ENCODE data around the gene ADORA2A. TPM values are rescaled to one million over a fixed set of nuclear protein-coding genes. Genes with fewer than 3 reads are reported as not detected.

The ADORA2A gene
- total RNA-seq, 1 experiment from 2014 or later, result 3.6 TPM

DNA sequence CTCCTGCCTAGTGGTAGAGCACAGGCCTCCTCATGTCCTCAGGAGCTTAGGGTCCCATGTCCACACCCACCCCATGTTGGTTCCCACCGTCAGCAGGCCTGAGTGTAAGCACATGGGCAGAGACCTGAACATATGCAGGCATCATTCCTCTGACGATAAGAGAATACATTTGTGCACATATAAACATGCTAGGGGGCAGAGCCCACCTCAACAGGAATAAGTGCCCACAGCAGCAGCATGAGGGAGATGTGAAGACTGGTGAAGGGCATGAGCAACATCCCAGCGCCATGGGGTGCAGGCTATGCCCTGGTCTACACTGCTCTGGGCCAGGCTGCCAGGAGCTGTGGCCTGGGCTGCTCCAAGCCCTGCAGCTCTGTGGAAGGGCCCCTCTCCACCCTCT, 16.9 kb downstream of the ADORA2A start:
- Histone ChIP-seq H3K36me3 (ENCODE audit: control insufficient read depth in 1 of 2, insufficient read depth in 2 of 2, low read length in 2 of 2) (no peaks in the 10 kb centered on the region), H3K9me3 (ENCODE audit: control insufficient read depth in 1 of 2, insufficient read depth in 1 of 2, low read depth in 1 of 2, low read length in 2 of 2) (no peaks in the 10 kb centered on the region), H3K27me3 (ENCODE audit: insufficient read depth, low read length) (no peaks in the 10 kb centered on the region), H3K9me2 (ENCODE audit: insufficient read depth) (no peaks in the 10 kb centered on the region), H3K27ac (ENCODE audit: low read depth, low read length) (no peak overlapping the region), H4K20me1 (ENCODE audit: insufficient read depth) (no peaks in the 10 kb centered on the region), H3K79me2 (ENCODE audit: insufficient read depth, low read length) (no peaks in the 10 kb centered on the region), H2AFZ (ENCODE audit: low read depth, low read length, poor library complexity, severe bottlenecking) (no peak overlapping the region), H3K9ac (ENCODE audit: low read length) (no peak overlapping the region), H3K4me2 (ENCODE audit: low read length) (no peak overlapping the region), H3K4me3 (replicated peaks in 1 of 2; ENCODE audit: low read depth in 1 of 2, low read length in 2 of 2) (no peak overlapping the region), H3K4me1 (ENCODE audit: control insufficient read depth in 1 of 2, insufficient read depth in 2 of 2, low read length in 2 of 2) (peaks cover 5 to 10% of the 10 kb centered on the region in 2 experiments)
- intact Hi-C loops (cut with micrococcal nuclease), result no loop called here
- ATAC-seq (no peak), DNase-seq (ENCODE audit: low read depth, low spot score) (no peak)
- BruUV-seq (replicated peaks), result no TSS peak
- ChIA-PET CTCF (no interaction called here), RAD21 (ENCODE audit: low non-redundant PET in 1 of 2, low total read pairs in 2 of 2, uncharacterized antibody in 2 of 2, unreplicated experiment in 2 of 2) (no interaction called here), POLR2A (no interaction called here)
- TF ChIP-seq CBX3 (IDR thresholded peaks at IDR 0.05; ENCODE audit: low read depth) (no peak), POLR2A (IDR thresholded peaks at IDR 0.05; ENCODE audit: borderline replicate concordance, extremely low read depth, insufficient read depth, insufficient read length) (no peak), FOSL1 (IDR thresholded peaks at IDR 0.05; ENCODE audit: low read depth) (no peak), ZFX (IDR thresholded peaks at IDR 0.05) (no peak), YY1 (IDR thresholded peaks at IDR 0.05; ENCODE audit: extremely low read depth, insufficient replicate concordance, low read depth, low read length) (no peak), ZBTB33 (IDR thresholded peaks at IDR 0.05; ENCODE audit: extremely low read depth, insufficient replicate concordance, low read length) (no peak), SRF (IDR thresholded peaks at IDR 0.05; ENCODE audit: low read depth) (no peak), EGR1 (IDR thresholded peaks at IDR 0.05; ENCODE audit: low read depth) (no peak), EZH2 (IDR thresholded peaks at IDR 0.05) (no peak), ATF3 (IDR thresholded peaks at IDR 0.05) (no peak), TCF7L2 (IDR thresholded peaks at IDR 0.05; ENCODE audit: borderline replicate concordance, extremely low read depth, insufficient read depth, insufficient read length) (no peak), RAD21 (IDR thresholded peaks at IDR 0.05; ENCODE audit: low read depth) (no peak), REST (IDR thresholded peaks at IDR 0.05; ENCODE audit: low read depth) (no peak), ZNF274 (IDR thresholded peaks at IDR 0.05; ENCODE audit: low read depth, low read length) (no peak), ELF1 (IDR thresholded peaks at IDR 0.05; ENCODE audit: borderline replicate concordance, low read depth) (no peak), EZH2phosphoT487 (IDR thresholded peaks at IDR 0.05; ENCODE audit: borderline replicate concordance) (no peak), JUND (IDR thresholded peaks at IDR 0.05) (no peak)
- TF ChIP-seq, protein P1, sequence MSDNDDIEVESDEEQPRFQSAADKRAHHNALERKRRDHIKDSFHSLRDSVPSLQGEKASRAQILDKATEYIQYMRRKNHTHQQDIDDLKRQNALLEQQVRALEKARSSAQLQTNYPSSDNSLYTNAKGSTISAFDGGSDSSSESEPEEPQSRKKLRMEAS (IDR thresholded peaks at IDR 0.05), result no peak
